ENCODE data around the gene C20orf96. TPM values are rescaled to one million over a fixed set of nuclear protein-coding genes. Genes with fewer than 3 reads are reported as not detected.

The C20orf96 gene
- total and polyA plus RNA-seq, 2 donors (not counting 3 experiments of a cell fraction or from before 2014, with no cell fraction given), result 17.0 to 17.2 TPM

DNA sequence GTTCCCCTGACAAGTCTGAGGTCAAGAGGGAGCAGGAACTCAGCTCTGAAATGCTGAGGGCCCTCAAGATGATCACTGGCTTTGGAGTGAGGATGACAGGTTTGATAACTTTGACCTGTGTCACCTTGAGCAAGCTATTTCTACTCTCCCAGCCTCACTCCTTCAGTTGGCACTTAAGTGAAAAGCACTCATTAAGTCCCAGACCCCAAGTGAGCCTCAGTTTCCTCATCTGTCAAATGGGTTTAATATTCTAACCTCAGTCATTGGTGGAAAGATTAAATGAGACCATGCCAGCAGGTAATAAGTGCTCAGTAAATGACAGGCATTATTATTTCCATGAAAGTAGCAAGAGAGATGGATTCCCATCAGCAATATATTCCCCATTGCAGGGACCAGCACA, 19.0 kb downstream of the C20orf96 start:
- no peak for FAIRE-seq
- Histone ChIP-seq H3K9ac (replicated peaks; ENCODE audit: extremely low read depth, insufficient read depth, low read length) (no peak overlapping the region), H4K20me1 (replicated peaks; ENCODE audit: control insufficient read depth, extremely low read depth, insufficient read depth, low read length) (no peaks in the 10 kb centered on the region), H3K27me3 (ENCODE audit: control insufficient read depth in 2 of 2, insufficient read depth in 2 of 2, low read length in 2 of 2) (no peaks in the 10 kb centered on the region), H3K79me2 (ENCODE audit: control insufficient read depth, insufficient read depth, low read length) (no peaks in the 10 kb centered on the region), H3K4me1 (ENCODE audit: control insufficient read depth, extremely low read depth, insufficient read depth, low read length) (peaks cover 2% of the 10 kb centered on the region), H3K9me3 (replicated peaks; ENCODE audit: control insufficient read depth, insufficient read depth, low read length) (no peaks in the 10 kb centered on the region), H2AFZ (ENCODE audit: low read depth, low read length) (no peak overlapping the region), H3K9me1 (replicated peaks; ENCODE audit: control insufficient read depth, extremely low read depth, insufficient read depth, low read length) (no peaks in the 10 kb centered on the region), H3K36me3 (ENCODE audit: control insufficient read depth in 2 of 2, extremely low read depth in 1 of 2, insufficient read depth in 2 of 2, low read length in 2 of 2) (peaks cover 0 to 12% of the 10 kb centered on the region in 2 experiments), H3K4me3 (replicated peaks in 1 of 3; ENCODE audit: insufficient read depth in 1 of 3, low read depth in 1 of 3, low read length in 3 of 3) (no peak overlapping the region), H3K27ac (ENCODE audit: insufficient read depth, low read depth, low read length) (no peak overlapping the region), H3K4me2 (ENCODE audit: insufficient read depth, low read length) (no peak overlapping the region)
- BruUV-seq (replicated peaks), result no TSS peak
- no peak for DNase-seq (ENCODE audit: low read depth, low spot score)
- TF ChIP-seq POLR2A (IDR thresholded peaks at IDR 0.05; ENCODE audit: low read depth, low read length) (no peak), EZH2 (IDR thresholded peaks at IDR 0.05; ENCODE audit: borderline replicate concordance, low read depth, low read length, severe bottlenecking) (no peak), MYC (IDR thresholded peaks at IDR 0.05; ENCODE audit: low read depth, low read length) (no peak), POLR2AphosphoS5 (IDR thresholded peaks at IDR 0.05; ENCODE audit: insufficient read depth, low read depth, low read length) (no peak), FOS (IDR thresholded peaks at IDR 0.05; ENCODE audit: borderline replicate concordance, insufficient read depth, low read length) (no peak), JUN (IDR thresholded peaks at IDR 0.05; ENCODE audit: borderline replicate concordance, insufficient read depth, insufficient read length, low read depth) (no peak), GATA2 (IDR thresholded peaks at IDR 0.05; ENCODE audit: insufficient read depth, insufficient read length, low read depth, low read length) (no peak)
- TF ChIP-seq, protein P1, sequence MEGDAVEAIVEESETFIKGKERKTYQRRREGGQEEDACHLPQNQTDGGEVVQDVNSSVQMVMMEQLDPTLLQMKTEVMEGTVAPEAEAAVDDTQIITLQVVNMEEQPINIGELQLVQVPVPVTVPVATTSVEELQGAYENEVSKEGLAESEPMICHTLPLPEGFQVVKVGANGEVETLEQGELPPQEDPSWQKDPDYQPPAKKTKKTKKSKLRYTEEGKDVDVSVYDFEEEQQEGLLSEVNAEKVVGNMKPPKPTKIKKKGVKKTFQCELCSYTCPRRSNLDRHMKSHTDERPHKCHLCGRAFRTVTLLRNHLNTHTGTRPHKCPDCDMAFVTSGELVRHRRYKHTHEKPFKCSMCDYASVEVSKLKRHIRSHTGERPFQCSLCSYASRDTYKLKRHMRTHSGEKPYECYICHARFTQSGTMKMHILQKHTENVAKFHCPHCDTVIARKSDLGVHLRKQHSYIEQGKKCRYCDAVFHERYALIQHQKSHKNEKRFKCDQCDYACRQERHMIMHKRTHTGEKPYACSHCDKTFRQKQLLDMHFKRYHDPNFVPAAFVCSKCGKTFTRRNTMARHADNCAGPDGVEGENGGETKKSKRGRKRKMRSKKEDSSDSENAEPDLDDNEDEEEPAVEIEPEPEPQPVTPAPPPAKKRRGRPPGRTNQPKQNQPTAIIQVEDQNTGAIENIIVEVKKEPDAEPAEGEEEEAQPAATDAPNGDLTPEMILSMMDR (IDR thresholded peaks at IDR 0.05; ENCODE audit: extremely low read depth in 1 of 2, insufficient read depth in 1 of 2, low read depth in 1 of 2, low read length in 2 of 2), result no peak
- TF ChIP-seq, protein P2, sequence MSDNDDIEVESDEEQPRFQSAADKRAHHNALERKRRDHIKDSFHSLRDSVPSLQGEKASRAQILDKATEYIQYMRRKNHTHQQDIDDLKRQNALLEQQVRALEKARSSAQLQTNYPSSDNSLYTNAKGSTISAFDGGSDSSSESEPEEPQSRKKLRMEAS (IDR thresholded peaks at IDR 0.05; ENCODE audit: insufficient read depth, insufficient read length), result no peak
- ChIA-PET POLR2A (no interaction called here), CTCF (interaction anchor here (8.3 kb wide), 1 partner anchor 59 kb away, joined by 66 read pairs; no protein-coding TSS in a partner anchor)
- intact Hi-C loops (cut with micrococcal nuclease) (no loop called here), dilution Hi-C loops (cut with MboI; ENCODE audit: extremely low pct_ligation_motif_present, low sequenced_read_pairs) (no loop called here)
